Measurements from ENCODE around the gene CCDC70. TPM values are rescaled to one million over a fixed set of nuclear protein-coding genes. Genes with fewer than 3 reads are reported as not detected.
"Not testable (repeated sequence)": the region's sequence is repeated elsewhere in the genome, so short reads cannot be mapped to it uniquely, and the experiment has no call there.

The CCDC70 gene
- total RNA-seq, 6 donors from 2014 or later, result not detected

GRCh38 chr13:51823359-51823758 lies 38.4 kb upstream of the CCDC70 start:
- no peaks in the 10 kb centered on the region for H3K9me3 ChIP-seq
- no peak for ATAC-seq (ENCODE audit: low FRiP score in 2 of 2)
- no peak for DNase-seq
- H3K27me3 ChIP-seq, result no peaks in the 10 kb centered on the region
- H3K4me3 ChIP-seq, result no peak overlapping the region
- H3K36me3 ChIP-seq, result no peaks in the 10 kb centered on the region
- WGBS, 2 donors, result 71 to 73% methylated on average over 2 of the region's 2 CpGs
- H3K4me1 ChIP-seq, result peaks cover 0 to 40% (median 13%) of the 10 kb centered on the region in 4 donors
- no peak for TF ChIP-seq POLR2AphosphoS5 (IDR thresholded peaks at IDR 0.05)
- no peak for TF ChIP-seq EP300 (IDR thresholded peaks at IDR 0.05)
- TF ChIP-seq CTCF (IDR thresholded peaks at IDR 0.05), result no peak
- TF ChIP-seq POLR2A (IDR thresholded peaks at IDR 0.05), result no peak
- peak overlapping the region in 2 of 4 donors; percentile 63 to 76 for H3K27ac ChIP-seq

DNA sequence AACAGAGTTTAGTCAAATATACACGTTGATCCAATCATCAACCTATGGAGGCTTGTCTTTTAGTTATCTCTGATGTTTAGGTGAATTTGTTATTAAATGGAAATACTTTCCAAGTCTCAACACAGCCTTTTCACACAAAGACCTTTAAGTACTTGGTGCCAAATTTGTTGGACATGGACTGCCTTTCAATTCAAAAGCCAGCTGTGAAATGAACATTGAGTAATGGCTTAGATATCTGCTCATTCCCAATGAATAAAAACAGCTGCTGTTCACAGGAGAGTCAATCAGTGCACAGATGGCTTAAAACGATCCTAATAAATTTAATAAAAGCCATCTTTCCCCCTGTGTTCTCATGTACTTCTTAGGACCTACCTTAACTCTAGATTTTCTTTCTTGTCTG lies 37.9 kb upstream of the CCDC70 start:
- TF ChIP-seq POLR2A (IDR thresholded peaks at IDR 0.05) (no peak), EP300 (IDR thresholded peaks at IDR 0.05) (no peak), CTCF (IDR thresholded peaks at IDR 0.05) (no peak), POLR2AphosphoS5 (IDR thresholded peaks at IDR 0.05) (no peak)
- H3K27ac ChIP-seq, result peak overlapping the region in 1 of 4 donors; percentile 76
- H3K36me3 ChIP-seq, result no peaks in the 10 kb centered on the region
- no peak for DNase-seq
- ATAC-seq (ENCODE audit: low FRiP score in 2 of 2), result no peak
- H3K9me3 ChIP-seq, result no peaks in the 10 kb centered on the region
- WGBS, 2 donors, result 78 to 81% methylated on average over 2 of the region's 2 CpGs
- no peak overlapping the region for H3K4me3 ChIP-seq
- H3K4me1 ChIP-seq, result peaks cover 0 to 39% (median 13%) of the 10 kb centered on the region in 4 donors
- H3K27me3 ChIP-seq, result no peaks in the 10 kb centered on the region

GRCh38 chr13:51824712-51825111 lies 37.1 kb upstream of the CCDC70 start:
- Histone ChIP-seq H3K27ac (peak overlapping the region; percentile 49 to 82 (median 66)), H3K4me1 (peaks cover 0 to 33% (median 13%) of the 10 kb centered on the region in 4 donors)
- not testable (repeated sequence) for ATAC-seq (ENCODE audit: low FRiP score in 2 of 2); DNase-seq; H3K4me3 ChIP-seq; H3K27me3 ChIP-seq; H3K36me3 ChIP-seq; H3K9me3 ChIP-seq
- 83 to 84% methylated on average over 10 to 11 of the region's 11 CpGs for WGBS, 2 donors

GRCh38 chr13:51825165-51825592 lies 36.6 kb upstream of the CCDC70 start:
- Histone ChIP-seq H3K27me3 (no peaks in the 10 kb centered on the region), H3K27ac (peak overlapping the region; percentile 49 to 82 (median 68)), H3K4me3 (no peak overlapping the region), H3K9me3 (no peaks in the 10 kb centered on the region), H3K36me3 (no peaks in the 10 kb centered on the region), H3K4me1 (peaks cover 0 to 33% (median 13%) of the 10 kb centered on the region in 4 donors)
- peak in 1 of 2 donors; percentile 41 for ATAC-seq (ENCODE audit: low FRiP score in 2 of 2)
- WGBS, 2 donors, result 34 to 39% methylated on average over 2 of the region's 2 CpGs
- TF ChIP-seq POLR2A (IDR thresholded peaks at IDR 0.05), result no peak
- TF ChIP-seq EP300 (IDR thresholded peaks at IDR 0.05), result no peak
- TF ChIP-seq CTCF (IDR thresholded peaks at IDR 0.05), result no peak
- TF ChIP-seq POLR2AphosphoS5 (IDR thresholded peaks at IDR 0.05), result peak in 1 of 2 donors; percentile 44
- DNase-seq, result no peak

DNA sequence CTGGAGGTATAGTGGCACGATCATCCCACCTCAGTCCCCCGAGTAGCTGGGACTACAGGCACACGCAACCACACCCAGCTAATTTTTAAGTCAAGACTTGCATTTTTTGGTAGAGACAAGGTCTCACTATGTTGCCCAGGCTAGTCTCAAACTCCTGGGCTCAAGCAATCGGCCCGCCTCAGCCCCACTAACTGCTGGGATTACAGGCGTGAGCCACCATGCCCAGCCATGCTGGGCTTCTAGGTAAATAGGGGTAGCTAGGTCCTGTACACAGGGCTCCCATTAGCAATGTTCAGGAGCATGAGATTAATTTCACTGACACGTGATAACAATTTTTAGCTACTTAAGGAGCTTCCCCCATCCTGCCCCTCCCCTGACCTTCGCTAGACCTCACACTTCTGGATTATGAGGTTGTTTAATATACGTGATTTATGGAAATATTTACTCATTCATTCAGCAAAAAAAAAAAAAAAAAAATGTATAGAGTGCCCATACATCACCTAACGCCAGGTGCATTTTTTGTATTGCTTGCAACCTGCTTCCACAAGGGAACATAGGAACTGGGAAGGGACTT lies 36.0 kb upstream of the CCDC70 start:
- Histone ChIP-seq H3K36me3 (no peaks in the 10 kb centered on the region), H3K4me1 (peaks cover 0 to 33% (median 13%) of the 10 kb centered on the region in 4 donors), H3K4me3 (no peak overlapping the region), H3K9me3 (no peaks in the 10 kb centered on the region), H3K27me3 (no peaks in the 10 kb centered on the region), H3K27ac (peak overlapping the region; percentile 41 to 82 (median 68))
- ATAC-seq (ENCODE audit: low FRiP score in 2 of 2), result no peak
- TF ChIP-seq EP300 (IDR thresholded peaks at IDR 0.05) (no peak), POLR2A (IDR thresholded peaks at IDR 0.05) (no peak), POLR2AphosphoS5 (IDR thresholded peaks at IDR 0.05) (no peak), CTCF (IDR thresholded peaks at IDR 0.05) (no peak)
- DNase-seq, result no peak
- 72 to 81% methylated on average over 10 of the region's 10 CpGs for WGBS, 2 donors
